CD14-positive monocyte (primary cell): ENCODE measurements around the gene PLK1. TPM values are rescaled to one million over a fixed set of nuclear protein-coding genes. Genes with fewer than 3 reads are reported as not detected.

Experiments
- DNase-seq, 3 donors: peaks; one replicate each; pipeline ENCODE4 v3.0.0-alpha.2; 2011 to 2022
- H2AFZ ChIP-seq: 2 replicates; pipeline ENCODE4 v1.6.0; 2012; ENCODE audit warnings: mild to moderate bottlenecking, low read depth, low read length, inconsistent platforms; ENCODE audit not compliant: insufficient read depth, poor library complexity, severe bottlenecking
- H3K27ac ChIP-seq, 2 donors: 1 replicate in 1 of 2; 2 replicates in 1 of 2; pipeline ENCODE4 v1.5.1; 2012 to 2013; ENCODE audit warnings: low read length in 2 of 2, control low read depth in 1 of 2, inconsistent platforms in 1 of 2, low read depth in 1 of 2, mild to moderate bottlenecking in 1 of 2
- H3K27me3 ChIP-seq, 2 donors: one replicate each; pipeline versions ENCODE4 v1.6.0 to v1.6.1; 2011 to 2013; ENCODE audit warnings: low read length in 2 of 2; ENCODE audit not compliant: control insufficient read depth in 2 of 2, insufficient read depth in 2 of 2
- H3K36me3 ChIP-seq, 2 donors: replicated peaks in 1 of 2; 1 replicate in 1 of 2; 2 replicates in 1 of 2; pipeline versions ENCODE4 v1.5.1 to v1.6.1; 2012 to 2013; ENCODE audit warnings: low read length in 2 of 2, control low read depth in 1 of 2, inconsistent platforms in 1 of 2, mild to moderate bottlenecking in 1 of 2; ENCODE audit not compliant: insufficient read depth in 2 of 2, control insufficient read depth in 1 of 2
- H3K4me1 ChIP-seq, 2 donors: 1 replicate in 1 of 2; 2 replicates in 1 of 2; pipeline versions ENCODE4 v1.5.1 to v1.6.1; 2012 to 2013; ENCODE audit warnings: low read length in 2 of 2, control low read depth in 1 of 2, inconsistent platforms in 1 of 2, mild to moderate bottlenecking in 1 of 2, moderate library complexity in 1 of 2; ENCODE audit not compliant: insufficient read depth in 2 of 2, control insufficient read depth in 1 of 2
- H3K4me2 ChIP-seq: replicated peaks from 2 replicates; pipeline ENCODE3; 2012; ENCODE audit warnings: low read length, moderate library complexity, mild to moderate bottlenecking; ENCODE audit not compliant: poor library complexity, severe bottlenecking; ENCODE audit errors: extremely low read depth
- H3K4me3 ChIP-seq, 3 experiments: fragments of 200-600 bp in 1 of 3; sonication (generic) in 1 of 3; replicated peaks in 1 of 3; 1 replicate in 2 of 3; 2 replicates in 1 of 3; pipeline ENCODE4 v1.5.1; 2011 to 2013; ENCODE audit warnings: low read length in 3 of 3, mild to moderate bottlenecking in 3 of 3, control low read depth in 2 of 3, low read depth in 2 of 3, inconsistent platforms in 1 of 3, moderate library complexity in 1 of 3
- H3K79me2 ChIP-seq: 2 replicates; pipeline ENCODE4 v1.6.0; 2012; ENCODE audit warnings: mild to moderate bottlenecking, control low read depth, inconsistent platforms, low read length, moderate library complexity; ENCODE audit not compliant: insufficient read depth
- H3K9ac ChIP-seq: 2 replicates; pipeline ENCODE4 v1.6.0; 2017; ENCODE audit warnings: low read length, mild to moderate bottlenecking; ENCODE audit not compliant: insufficient read depth, poor library complexity, severe bottlenecking
- H3K9me3 ChIP-seq, 2 donors: replicated peaks in 1 of 2; 1 replicate in 1 of 2; 2 replicates in 1 of 2; pipeline versions ENCODE4 v1.5.1 to v1.6.1; 2012 to 2013; ENCODE audit warnings: low read length in 2 of 2, control low read depth in 1 of 2; ENCODE audit not compliant: control insufficient read depth in 1 of 2, insufficient read depth in 1 of 2
- H4K20me1 ChIP-seq: 2 replicates; pipeline ENCODE4 v1.6.0; 2012; ENCODE audit warnings: mild to moderate bottlenecking, low read length, control low read depth, moderate library complexity; ENCODE audit not compliant: insufficient read depth
- H3K27ac Mint-ChIP-seq, 7 donors: one replicate each; pipeline ENCODE4 v1.8.0; 2020; ENCODE audit warnings: mild to moderate bottlenecking in 7 of 7, mixed read lengths in 7 of 7, moderate library complexity in 6 of 7, inconsistent platforms in 2 of 7
- H3K27me3 Mint-ChIP-seq, 3 donors: one replicate each; pipeline ENCODE4 v1.8.0; 2021 to 2022; ENCODE audit warnings: low read depth in 3 of 3, mild to moderate bottlenecking in 3 of 3, mixed read lengths in 3 of 3, moderate library complexity in 3 of 3, inconsistent platforms in 1 of 3
- H3K36me3 Mint-ChIP-seq, 2 donors: one replicate each; pipeline ENCODE4 v1.8.0; 2020; ENCODE audit warnings: mixed read lengths in 2 of 2, inconsistent platforms in 1 of 2, mild to moderate bottlenecking in 1 of 2
- H3K4me1 Mint-ChIP-seq: one replicate; pipeline ENCODE4 v1.8.0; 2020; ENCODE audit warnings: mild to moderate bottlenecking, mixed read lengths
- H3K4me3 Mint-ChIP-seq, 2 donors: one replicate each; pipeline ENCODE4 v1.8.0; 2020; ENCODE audit warnings: mild to moderate bottlenecking in 2 of 2, mixed read lengths in 2 of 2, moderate library complexity in 1 of 2
- H3K9me3 Mint-ChIP-seq, 7 donors: one replicate each; pipeline ENCODE4 v1.8.0; 2020 to 2022; ENCODE audit warnings: mixed read lengths in 7 of 7, mild to moderate bottlenecking in 6 of 7, moderate library complexity in 6 of 7, inconsistent platforms in 2 of 7
- CTCF ChIP-seq: fragments of 200-600 bp; IDR thresholded peaks from one replicate; pipeline ENCODE4 v1.8.0; 2022; ENCODE audit warnings: antibody characterized with exemption, mild to moderate bottlenecking
- WGBS: methylation state at CpG from one replicate; pipeline ENCODE4 v1.1.5; 2013; ENCODE audit warnings: missing lambda C conversion rate; ENCODE audit not compliant: insufficient coverage; 5-methylcytosine and 5-hydroxymethylcytosine counted together
- intact Hi-C, 2 donors: fragments of 100-400 bp; cut with micrococcal nuclease; formaldehyde crosslinking; loops; one replicate each; pipeline versions ENCODE4 v1.15.0 to v1.15.1; 2023
- polyA plus RNA-seq, 3 donors: library from polyadenylated mRNA; depleted of rRNA in 1 of 3; unstranded in 2 of 3; stranded (reverse) in 1 of 3; fragments of 300-500 nt in 2 of 3; fragments of >200 nt in 1 of 3; fragmentation: Illumina TruSeq in 2 of 3; gene quantifications; 1 replicate in 2 of 3; 2 replicates in 1 of 3; pipeline ENCODE4 v1.2.3, GENCODE V29; 2012 to 2021

The PLK1 gene
- polyA plus RNA-seq, 3 donors: 3.5 TPM; not detected in 2

GRCh38 chr16:23640615-23640930 lies 38.1 kb upstream of the PLK1 start:
- peaks cover 18% of the 10 kb centered on the region for H3K4me1 Mint-ChIP-seq
- H3K36me3 Mint-ChIP-seq: peaks cover 20 to 48% of the 10 kb centered on the region in 2 donors
- no peaks in the 10 kb centered on the region for H3K27me3 ChIP-seq
- H3K4me2 ChIP-seq: peak overlapping the region; percentile 100
- peak overlapping the region; percentile 94 for H2AFZ ChIP-seq
- no peak for DNase-seq
- WGBS: no CpG with 5 or more reads among the region's 8 CpGs
- H3K79me2 ChIP-seq: peaks cover 65% of the 10 kb centered on the region
- peak overlapping the region; percentile 85 to 100 (median 85) for H3K4me3 ChIP-seq
- H3K27me3 Mint-ChIP-seq: no peaks in the 10 kb centered on the region
- intact Hi-C loops: loop anchor here in 1 of 2 donors (10.0 kb wide), 1 partner anchor 126 kb away; the partner anchor contains the start of gene GGA2
- peak overlapping the region; percentile 60 to 98 for H3K27ac ChIP-seq
- peak overlapping the region; percentile 79 to 95 (median 88) for H3K27ac Mint-ChIP-seq
- H3K4me1 ChIP-seq: peaks cover 21 to 24% of the 10 kb centered on the region in 2 donors
- H3K36me3 ChIP-seq: peaks cover 22 to 42% of the 10 kb centered on the region in 2 donors
- H3K9me3 ChIP-seq: no peaks in the 10 kb centered on the region
- H3K9ac ChIP-seq: peak overlapping the region; percentile 92
- H4K20me1 ChIP-seq: peaks cover 1% of the 10 kb centered on the region
- no peaks in the 10 kb centered on the region for H3K9me3 Mint-ChIP-seq
- H3K4me3 Mint-ChIP-seq: peak overlapping the region; percentile 98
- no peak for TF ChIP-seq CTCF

GRCh38 chr16:23640931-23641765 lies 37.5 kb upstream of the PLK1 start, which contains the start of the genes DCTN5 and PALB2:
TSS of gene DCTN5 (plus strand) at chr16:23641466. CDS start at chr16:23641543, 77 bp downstream.
TSS of gene PALB2 (minus strand) at chr16:23641310. CDS start at chr16:23641157, 153 bp downstream.
- under 1% methylated on average over 55 of the region's 64 CpGs for WGBS
- H3K4me1 Mint-ChIP-seq: peaks cover 18% of the 10 kb centered on the region
- no peaks in the 10 kb centered on the region for H3K9me3 ChIP-seq
- H4K20me1 ChIP-seq: peaks cover 4% of the 10 kb centered on the region
- peak within 1 kb of the TSS; percentile 71 to 98 for H3K27ac ChIP-seq
- peak within 1 kb of the TSS; percentile 93 to 97 (median 95) for H3K27ac Mint-ChIP-seq
- H3K4me3 ChIP-seq: peak within 1 kb of the TSS; percentile 85 to 100 (median 85)
- intact Hi-C loops: loop anchor here in 1 of 2 donors (10.0 kb wide), 1 partner anchor 126 kb away; the partner anchor contains the start of gene GGA2
- H3K27me3 Mint-ChIP-seq: no peaks in the 10 kb centered on the region
- peak within 1 kb of the TSS; percentile 98 for H3K4me3 Mint-ChIP-seq
- H3K27me3 ChIP-seq: no peaks in the 10 kb centered on the region
- peaks cover 71% of the 10 kb centered on the region for H3K79me2 ChIP-seq
- peak within 1 kb of the TSS; percentile 100 for H3K4me2 ChIP-seq
- no peaks in the 10 kb centered on the region for H3K9me3 Mint-ChIP-seq
- TF ChIP-seq CTCF: no peak
- H3K4me1 ChIP-seq: peaks cover 21 to 24% of the 10 kb centered on the region in 2 donors
- H2AFZ ChIP-seq: peak within 1 kb of the TSS; percentile 94
- DNase-seq: peak; percentile 91 to 96 (median 92)
- H3K9ac ChIP-seq: peak within 1 kb of the TSS; percentile 92
- H3K36me3 ChIP-seq: peaks cover 21 to 42% of the 10 kb centered on the region in 2 donors
- peaks cover 20 to 48% of the 10 kb centered on the region in 2 donors for H3K36me3 Mint-ChIP-seq
